ENCODE data around the gene DHX16. TPM values are rescaled to one million over a fixed set of nuclear protein-coding genes. Genes with fewer than 3 reads are reported as not detected.

Gene DHX16
- total and polyA plus RNA-seq, 2 donors (not counting 1 experiment from before 2014, with no cell fraction given) = 51.1 to 71.7 TPM

DNA sequence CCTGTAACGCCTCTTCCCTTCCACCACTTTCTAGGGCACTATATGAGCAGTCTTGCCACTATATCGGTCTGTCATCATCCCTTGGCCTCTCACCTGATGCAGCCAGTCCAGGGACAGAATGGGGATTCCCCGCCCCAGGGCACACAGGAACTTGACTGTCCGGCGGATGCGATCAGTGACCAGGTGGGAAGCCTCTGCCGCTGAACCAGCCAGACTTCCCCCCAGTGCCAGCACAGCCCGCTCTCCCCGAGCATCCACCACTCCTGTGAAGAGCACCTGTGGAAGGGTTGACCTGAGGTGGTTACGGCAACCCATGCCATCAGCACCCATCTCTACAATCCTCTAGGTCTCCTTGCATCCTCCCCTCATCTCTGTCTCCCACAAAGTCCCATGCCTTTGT is 30.2 kb upstream of the DHX16 start:
- no peaks in the 10 kb centered on the region for H3K27me3 ChIP-seq (replicated peaks in 1 of 4; ENCODE audit: control extremely low read depth in 1 of 4, control insufficient read depth in 3 of 4, insufficient read depth in 4 of 4, low read length in 3 of 4)
- H3K27ac ChIP-seq (ENCODE audit: low read length in 2 of 2) = no peak overlapping the region
- H3K4me2 ChIP-seq (replicated peaks; ENCODE audit: low read depth, low read length, poor library complexity, severe bottlenecking) = no peak overlapping the region
- Mint-ChIP-seq H3K9me3 (ENCODE audit: insufficient read depth) (no peaks in the 10 kb centered on the region), H3K4me1 (no peaks in the 10 kb centered on the region), H3K27me3 (no peaks in the 10 kb centered on the region), H3K27ac (no peak overlapping the region), H3K4me3 (no peak overlapping the region)
- DNase-seq (no peak), ATAC-seq (ENCODE audit: low read depth) (no peak)
- WGBS (ENCODE audit: insufficient coverage) = 92% methylated on average over 9 of the region's 10 CpGs
- no peak for TF ChIP-seq CTCF (IDR thresholded peaks at IDR 0.05)
- TF ChIP-seq EZH2 (IDR thresholded peaks at IDR 0.05; ENCODE audit: borderline replicate concordance, insufficient read depth, low read depth, low read length, poor library complexity, severe bottlenecking) = no peak
- peaks cover 0 to 32% of the 10 kb centered on the region in 2 experiments for H3K36me3 ChIP-seq (replicated peaks in 1 of 2; ENCODE audit: control extremely low read depth in 1 of 2, control insufficient read depth in 1 of 2, extremely low read depth in 1 of 2, insufficient read depth in 2 of 2, low read length in 1 of 2)
- POLR2A ChIA-PET = no interaction called here
- no peak overlapping the region for H3K4me3 ChIP-seq (ENCODE audit: control extremely low read depth in 1 of 5, extremely low read depth in 1 of 5, insufficient read depth in 1 of 5, low read depth in 2 of 5, low read length in 4 of 5)
- no peaks in the 10 kb centered on the region for H3K9me3 ChIP-seq (ENCODE audit: control extremely low read depth in 1 of 3, control insufficient read depth in 2 of 3, insufficient read depth in 1 of 3, low read length in 2 of 3)
- intact Hi-C loops (cut with micrococcal nuclease) = no loop called here
- CTCF ChIA-PET = interaction anchor here (4.1 kb wide), 1 partner anchor 25 kb away, joined by 15 read pairs; no protein-coding TSS in a partner anchor
- H2AFZ ChIP-seq (ENCODE audit: insufficient read depth, low read depth, low read length, poor library complexity, severe bottlenecking) = no peak overlapping the region
- H4K20me1 ChIP-seq (ENCODE audit: control insufficient read depth, insufficient read depth, low read length, poor library complexity, severe bottlenecking) = no peaks in the 10 kb centered on the region
- H3K79me2 ChIP-seq (ENCODE audit: control insufficient read depth, insufficient read depth, low read length) = peaks cover 5% of the 10 kb centered on the region
- no peak overlapping the region for H3K9ac ChIP-seq (ENCODE audit: low read length)
- no peaks in the 10 kb centered on the region for H3K4me1 ChIP-seq (ENCODE audit: control insufficient read depth in 2 of 2, insufficient read depth in 2 of 2, low read length in 2 of 2)

GRCh38 chr6:30700340-30700739 is 27.5 kb upstream of the DHX16 start:
- ChIA-PET CTCF (interaction anchor here (0.9 to 2.5 kb wide), 3 partner anchors 12 to 24 kb away, joined by 3 to 9 read pairs (median 3); no protein-coding TSS in a partner anchor), POLR2A (no interaction called here)
- intact Hi-C loops (cut with micrococcal nuclease) = no loop called here
- Histone ChIP-seq H2AFZ (ENCODE audit: insufficient read depth, low read depth, low read length, poor library complexity, severe bottlenecking) (no peak overlapping the region), H3K4me1 (ENCODE audit: control insufficient read depth in 2 of 2, insufficient read depth in 2 of 2, low read length in 2 of 2) (no peaks in the 10 kb centered on the region), H3K9me3 (ENCODE audit: control extremely low read depth in 1 of 3, control insufficient read depth in 2 of 3, insufficient read depth in 1 of 3, low read length in 2 of 3) (no peaks in the 10 kb centered on the region), H3K4me3 (ENCODE audit: control extremely low read depth in 1 of 5, extremely low read depth in 1 of 5, insufficient read depth in 1 of 5, low read depth in 2 of 5, low read length in 4 of 5) (no peak overlapping the region), H4K20me1 (ENCODE audit: control insufficient read depth, insufficient read depth, low read length, poor library complexity, severe bottlenecking) (no peaks in the 10 kb centered on the region), H3K4me2 (replicated peaks; ENCODE audit: low read depth, low read length, poor library complexity, severe bottlenecking) (no peak overlapping the region), H3K27ac (ENCODE audit: low read length in 2 of 2) (no peak overlapping the region), H3K79me2 (ENCODE audit: control insufficient read depth, insufficient read depth, low read length) (peaks cover 3% of the 10 kb centered on the region), H3K9ac (ENCODE audit: low read length) (no peak overlapping the region), H3K27me3 (replicated peaks in 1 of 4; ENCODE audit: control extremely low read depth in 1 of 4, control insufficient read depth in 3 of 4, insufficient read depth in 4 of 4, low read length in 3 of 4) (no peaks in the 10 kb centered on the region), H3K36me3 (replicated peaks in 1 of 2; ENCODE audit: control extremely low read depth in 1 of 2, control insufficient read depth in 1 of 2, extremely low read depth in 1 of 2, insufficient read depth in 2 of 2, low read length in 1 of 2) (peaks cover 0 to 17% of the 10 kb centered on the region in 2 experiments)
- TF ChIP-seq EZH2 (IDR thresholded peaks at IDR 0.05; ENCODE audit: borderline replicate concordance, insufficient read depth, low read depth, low read length, poor library complexity, severe bottlenecking) = no peak
- TF ChIP-seq CTCF (IDR thresholded peaks at IDR 0.05) = no peak
- ATAC-seq (ENCODE audit: low read depth) (no peak), DNase-seq (no peak)
- Mint-ChIP-seq H3K9me3 (ENCODE audit: insufficient read depth) (no peaks in the 10 kb centered on the region), H3K4me1 (no peaks in the 10 kb centered on the region), H3K27me3 (no peaks in the 10 kb centered on the region), H3K4me3 (no peak overlapping the region), H3K27ac (no peak overlapping the region)
- WGBS (ENCODE audit: insufficient coverage) = no CpG with 5 or more reads among the region's 4 CpGs
